GM12892 (cell line): ENCODE data around the gene ZMIZ1.

ENCODE experiments used
- POLR2A ChIP-seq: IDR thresholded peaks from 2 replicates; pipeline ENCODE4 v1.6.1; 2011; ENCODE audit warnings: low read depth, low read length, control low read depth
- POLR2AphosphoS5 ChIP-seq: IDR thresholded peaks from 2 replicates; pipeline ENCODE4 v1.6.1; 2011; ENCODE audit warnings: low read depth, low read length, control low read depth

GRCh38 chr10:79361726-79362397 is 293.1 kb downstream of the ZMIZ1 start:
- no peak for TF ChIP-seq POLR2A
- no peak for TF ChIP-seq POLR2AphosphoS5
